ENCODE results near the gene SLC6A19. TPM values are rescaled to one million over a fixed set of nuclear protein-coding genes. Genes with fewer than 3 reads are reported as not detected.

SLC6A19 gene
- total RNA-seq, 4 donors from 2014 or later = 2.5 to 106 (median 69.5) TPM; not detected in 1

- in situ Hi-C loops (cut with MboI; ENCODE audit: low pct_ligation_motif_present in 1 of 4, low pct_unique_long_range_greater_than_20kb in 1 of 4, low sequenced_read_pairs in 3 of 4) = loop anchor here in 1 of 4 donors (25.0 kb wide), 1 partner anchor 449 kb away; no protein-coding TSS in a partner anchor
- intact Hi-C loops (cut with DNase I; ENCODE audit: low total_unique reads) = no loop called here
- peaks cover 33% of the 10 kb centered on the region for H3K27me3 ChIP-seq
- TF ChIP-seq EP300 (IDR thresholded peaks at IDR 0.05; ENCODE audit: low read depth) (no peak), CTCF (IDR thresholded peaks at IDR 0.05) (no peak), POLR2AphosphoS5 (IDR thresholded peaks at IDR 0.05) (no peak), POLR2A (IDR thresholded peaks at IDR 0.05) (no peak)
- H3K9me3 ChIP-seq = no peaks in the 10 kb centered on the region
- H3K4me3 ChIP-seq = no peak overlapping the region
- 84% methylated on average over 4 to 8 of the region's 8 CpGs for WGBS, 2 donors (ENCODE audit: low coverage in 1 of 2)
- no peaks in the 10 kb centered on the region for H3K36me3 ChIP-seq
- H3K27ac ChIP-seq = no peak overlapping the region
- H3K4me1 ChIP-seq = peaks cover 0 to 16% (median 8%) of the 10 kb centered on the region in 4 donors
- DNase-seq = no peak
Observed at GRCh38 chr5:1187950-1188334, 13.5 kb upstream of the SLC6A19 start.

- peaks cover 33% of the 10 kb centered on the region for H3K27me3 ChIP-seq
- intact Hi-C loops (cut with DNase I; ENCODE audit: low total_unique reads) (no loop called here), in situ Hi-C loops (cut with MboI; ENCODE audit: low pct_ligation_motif_present in 1 of 4, low pct_unique_long_range_greater_than_20kb in 1 of 4, low sequenced_read_pairs in 3 of 4) (loop anchor here in 1 of 4 donors (25.0 kb wide), 1 partner anchor 449 kb away; no protein-coding TSS in a partner anchor)
- TF ChIP-seq POLR2A (IDR thresholded peaks at IDR 0.05) = no peak
- TF ChIP-seq EP300 (IDR thresholded peaks at IDR 0.05; ENCODE audit: low read depth) = no peak
- no peak for TF ChIP-seq POLR2AphosphoS5 (IDR thresholded peaks at IDR 0.05)
- no peak for TF ChIP-seq CTCF (IDR thresholded peaks at IDR 0.05)
- no peak overlapping the region for H3K4me3 ChIP-seq
- WGBS, 2 donors (ENCODE audit: low coverage in 1 of 2) = 50 to 53% methylated on average over 3 to 6 of the region's 6 CpGs
- no peak overlapping the region for H3K27ac ChIP-seq
- DNase-seq = no peak
- H3K4me1 ChIP-seq = peaks cover 0 to 11% (median 4%) of the 10 kb centered on the region in 4 donors
- no peaks in the 10 kb centered on the region for H3K9me3 ChIP-seq
- no peaks in the 10 kb centered on the region for H3K36me3 ChIP-seq
Observed at GRCh38 chr5:1188464-1188863, 12.9 kb upstream of the SLC6A19 start.

- in situ Hi-C loops (cut with MboI; ENCODE audit: low pct_ligation_motif_present in 1 of 4, low pct_unique_long_range_greater_than_20kb in 1 of 4, low sequenced_read_pairs in 3 of 4) = loop anchor here in 1 of 4 donors (25.0 kb wide), 1 partner anchor 448 kb away; no protein-coding TSS in a partner anchor
- H3K27ac ChIP-seq = no peak overlapping the region
Observed at GRCh38 chr5:1189269-1189668, 12.1 kb upstream of the SLC6A19 start.

GRCh38 chr5:1190278-1190677 lies 11.1 kb upstream of the SLC6A19 start:
- Histone ChIP-seq H3K27ac (no peak overlapping the region), H3K9me3 (no peaks in the 10 kb centered on the region), H3K36me3 (no peaks in the 10 kb centered on the region), H3K27me3 (peaks cover 38% of the 10 kb centered on the region), H3K4me3 (no peak overlapping the region), H3K4me1 (peaks cover 0 to 7% (median 0%) of the 10 kb centered on the region in 4 donors)
- intact Hi-C loops (cut with DNase I; ENCODE audit: low total_unique reads) (no loop called here), in situ Hi-C loops (cut with MboI; ENCODE audit: low pct_ligation_motif_present in 1 of 4, low pct_unique_long_range_greater_than_20kb in 1 of 4, low sequenced_read_pairs in 3 of 4) (loop anchor here in 1 of 4 donors (25.0 kb wide), 1 partner anchor 447 kb away; no protein-coding TSS in a partner anchor)
- 79 to 86% methylated on average over 2 to 12 of the region's 12 CpGs for WGBS, 2 donors (ENCODE audit: low coverage in 1 of 2)
- no peak for TF ChIP-seq POLR2A (IDR thresholded peaks at IDR 0.05)
- TF ChIP-seq EP300 (IDR thresholded peaks at IDR 0.05; ENCODE audit: low read depth) = no peak
- no peak for TF ChIP-seq POLR2AphosphoS5 (IDR thresholded peaks at IDR 0.05)
- no peak for DNase-seq

More at GRCh38 chr5:1189269-1189668, 12.1 kb upstream of the SLC6A19 start:
- TF ChIP-seq EP300 (IDR thresholded peaks at IDR 0.05; ENCODE audit: low read depth) (no peak), CTCF (IDR thresholded peaks at IDR 0.05) (no peak), POLR2AphosphoS5 (IDR thresholded peaks at IDR 0.05) (no peak), POLR2A (IDR thresholded peaks at IDR 0.05) (no peak)
- no peak for DNase-seq
- intact Hi-C loops (cut with DNase I; ENCODE audit: low total_unique reads) = no loop called here
- H3K27me3 ChIP-seq = peaks cover 33% of the 10 kb centered on the region
- H3K4me1 ChIP-seq = peaks cover 0 to 7% (median 0%) of the 10 kb centered on the region in 4 donors
- no peaks in the 10 kb centered on the region for H3K36me3 ChIP-seq
- WGBS, 2 donors (ENCODE audit: low coverage in 1 of 2) = 64 to 71% methylated on average over 6 to 10 of the region's 10 CpGs
- H3K4me3 ChIP-seq = no peak overlapping the region
- H3K9me3 ChIP-seq = no peaks in the 10 kb centered on the region
